Osteocyte (in vitro differentiated cells): Measurements from ENCODE around the gene RHOT2. TPM values are rescaled to one million over a fixed set of nuclear protein-coding genes. Genes with fewer than 3 reads are reported as not detected.

Experiments used
- DNase-seq: peaks from one replicate; pipeline ENCODE4 v3.0.0; 2021; ENCODE audit warnings: mixed read lengths; ENCODE audit not compliant: unreplicated experiment; ENCODE audit errors: extremely low spot score
- H3K27ac Mint-ChIP-seq: one replicate; pipeline ENCODE4 v1.8.0; 2021; ENCODE audit warnings: mild to moderate bottlenecking, mixed read lengths; ENCODE audit not compliant: unreplicated experiment
- H3K27me3 Mint-ChIP-seq: one replicate; pipeline ENCODE4 v1.8.0; 2021; ENCODE audit warnings: mixed read lengths; ENCODE audit not compliant: unreplicated experiment
- H3K36me3 Mint-ChIP-seq: one replicate; pipeline ENCODE4 v1.8.0; 2021; ENCODE audit warnings: mixed read lengths; ENCODE audit not compliant: unreplicated experiment
- H3K4me1 Mint-ChIP-seq: one replicate; pipeline ENCODE4 v1.8.0; 2021; ENCODE audit warnings: mixed read lengths; ENCODE audit not compliant: unreplicated experiment
- H3K4me3 Mint-ChIP-seq: one replicate; pipeline ENCODE4 v1.8.0; 2021; ENCODE audit warnings: mild to moderate bottlenecking, moderate library complexity, mixed read lengths; ENCODE audit not compliant: unreplicated experiment
- H3K9me3 Mint-ChIP-seq: one replicate; pipeline ENCODE4 v1.8.0; 2021; ENCODE audit warnings: mixed read lengths; ENCODE audit not compliant: unreplicated experiment
- CTCF ChIP-seq: fragments of 200-600 bp; sonication (generic); IDR thresholded peaks from 2 replicates; pipeline ENCODE4 v1.5.0; 2021; ENCODE audit warnings: antibody characterized with exemption, mild to moderate bottlenecking, moderate library complexity
- total RNA-seq: library from RNA; stranded (reverse); gene quantifications from 2 replicates; pipeline ENCODE4 v1.2.1, GENCODE V29; 2021

The RHOT2 gene
- total RNA-seq, 1 donor from 2014 or later: 126 TPM

- no peak for TF ChIP-seq CTCF
- H3K27me3 Mint-ChIP-seq: no peaks in the 10 kb centered on the region
- no peak overlapping the region for H3K4me3 Mint-ChIP-seq
- peaks cover 16% of the 10 kb centered on the region for H3K4me1 Mint-ChIP-seq
- no peak overlapping the region for H3K27ac Mint-ChIP-seq
- H3K36me3 Mint-ChIP-seq: no peaks in the 10 kb centered on the region
- no peak for DNase-seq
- no peaks in the 10 kb centered on the region for H3K9me3 Mint-ChIP-seq
Measured at GRCh38 chr16:723695-724094, 55.8 kb downstream of the RHOT2 start.

Other genes starting within 250 kb of the RHOT2 start
- 60.2 and 65.2 TPM in 2 replicates for gene RAB11FIP3, start 242.5 kb upstream of the RHOT2 start, total RNA-seq
- 38.3 and 39.9 TPM in 2 replicates for gene CAPN15, start 140.4 kb upstream of the RHOT2 start, total RNA-seq
- not detected in 2 replicates for gene PRR35, start 107.7 kb upstream of the RHOT2 start, total RNA-seq
- 0.57 and 1.7 TPM in 2 replicates for gene NHLRC4, start 101.1 kb upstream of the RHOT2 start, total RNA-seq
- gene PIGQ, start 98.2 kb upstream of the RHOT2 start, total RNA-seq: 62.0 and 63.6 TPM in 2 replicates
- gene RAB40C, start 78.1 kb upstream of the RHOT2 start, total RNA-seq: 17.1 and 20.0 TPM in 2 replicates
- gene WFIKKN1, start 37.1 kb upstream of the RHOT2 start, total RNA-seq: 0.47 and 0.56 TPM in 2 replicates
- 58.2 and 69.8 TPM in 2 replicates for gene METTL26, start 31.8 kb upstream of the RHOT2 start, total RNA-seq
- gene MCRIP2, start 26.3 kb upstream of the RHOT2 start, total RNA-seq: 11.3 and 14.8 TPM in 2 replicates
- gene WDR90, start 18.8 kb upstream of the RHOT2 start, total RNA-seq: 28.2 and 38.9 TPM in 2 replicates
- 3.6 and 5.4 TPM in 2 replicates for gene RHBDL1, start 7.5 kb downstream of the RHOT2 start, total RNA-seq
- gene STUB1, start 12.3 kb downstream of the RHOT2 start, total RNA-seq: 109 and 116 TPM in 2 replicates
- gene JMJD8, start 16.2 kb downstream of the RHOT2 start, total RNA-seq: 57.6 and 62.1 TPM in 2 replicates
- 19.4 and 19.9 TPM in 2 replicates for gene WDR24, start 22.3 kb downstream of the RHOT2 start, total RNA-seq
- 0.32 and 0.44 TPM in 2 replicates for gene FBXL16, start 37.7 kb downstream of the RHOT2 start, total RNA-seq
- gene METRN, start 47.0 kb downstream of the RHOT2 start, total RNA-seq: 48.2 and 49.7 TPM in 2 replicates
- gene ANTKMT, start 53.0 kb downstream of the RHOT2 start, total RNA-seq: 41.5 and 41.7 TPM in 2 replicates
- gene CCDC78, start 58.3 kb downstream of the RHOT2 start, total RNA-seq: 2.6 and 3.1 TPM in 2 replicates
- 11.3 and 17.3 TPM in 2 replicates for gene HAGHL, start 59.0 kb downstream of the RHOT2 start, total RNA-seq
- gene CIAO3, start 72.9 kb downstream of the RHOT2 start, total RNA-seq: 31.4 and 31.5 TPM in 2 replicates
- 0.19 and 0.21 TPM in 2 replicates for gene MSLN, start 92.6 kb downstream of the RHOT2 start, total RNA-seq
- gene RPUSD1, start 120.2 kb downstream of the RHOT2 start, total RNA-seq: 20.8 and 24.3 TPM in 2 replicates
- 19.3 and 25.4 TPM in 2 replicates for gene CHTF18, start 120.5 kb downstream of the RHOT2 start, total RNA-seq
- not detected in 2 replicates for gene GNG13, start 132.6 kb downstream of the RHOT2 start, total RNA-seq